Lower leg skin (tissue), 3 donors: ENCODE data around the gene TASOR.

Experiments used
- CTCF ChIP-seq, 3 donors: fragments of 450-650 bp; IDR thresholded peaks; one replicate each; pipeline ENCODE4 v1.5.1; 2016; ENCODE audit warnings: antibody characterized with exemption in 3 of 3, mild to moderate bottlenecking in 3 of 3, moderate library complexity in 2 of 3
- POLR2A ChIP-seq, 2 donors: fragments of 450-650 bp; IDR thresholded peaks; one replicate each; pipeline ENCODE4 v1.6.1; 2016 to 2017; ENCODE audit warnings: antibody characterized with exemption in 2 of 2, mild to moderate bottlenecking in 1 of 2, moderate library complexity in 1 of 2

GRCh38 chr3:56681984-56682461, 1.0 kb downstream of the TASOR start:
- TF ChIP-seq POLR2A (IDR thresholded peaks at IDR 0.05) (no peak), CTCF (IDR thresholded peaks at IDR 0.05) (no peak)
